HFFc6 (cell line): ENCODE data around the gene MIOX. TPM values are rescaled to one million over a fixed set of nuclear protein-coding genes. Genes with fewer than 3 reads are reported as not detected.
A peak's percentile ranks its signal among the peaks of the same experiment; 100 is the strongest.

Source experiments
- DNase-seq: peaks from one replicate; pipeline ENCODE4 v3.0.0-alpha.2; 2018
- H3K27ac Mint-ChIP-seq: 2 replicates; pipeline ENCODE4 v1.8.0; 2020; ENCODE audit warnings: mild to moderate bottlenecking, mixed read lengths
- H3K27me3 Mint-ChIP-seq: 2 replicates; pipeline ENCODE4 v1.8.0; 2021; ENCODE audit warnings: mild to moderate bottlenecking, moderate library complexity, mixed read lengths; ENCODE audit not compliant: insufficient read depth
- H3K36me3 Mint-ChIP-seq: 2 replicates; pipeline ENCODE4 v1.8.0; 2021; ENCODE audit warnings: low read depth, mixed read lengths
- H3K4me1 Mint-ChIP-seq: 2 replicates; pipeline ENCODE4 v1.8.0; 2020; ENCODE audit warnings: low read depth, mixed read lengths
- H3K4me3 Mint-ChIP-seq: 2 replicates; pipeline ENCODE4 v1.8.0; 2020; ENCODE audit warnings: mild to moderate bottlenecking, moderate library complexity, mixed read lengths
- H3K9me3 Mint-ChIP-seq: 2 replicates; pipeline ENCODE4 v1.8.0; 2020; ENCODE audit warnings: mild to moderate bottlenecking, mixed read lengths
- total RNA-seq, 6 experiments: library from RNA; stranded (reverse); fragmentation: NEBNext Ultra II Directional; extraction: Animal tissue kit (Norgen Biotek cat#: 25700); gene quantifications; 2 replicates in 1 of 6; 3 replicates in 5 of 6; pipeline ENCODE4 v1.2.3, GENCODE V29; 2021
- TF ChIP-seq, protein P1 (sequence below): fragments of 200-600 bp; sonication (generic); IDR thresholded peaks from 2 replicates; pipeline ENCODE4 v1.5.0; 2021; ENCODE audit warnings: antibody characterized with exemption, mild to moderate bottlenecking

MIOX gene
- total RNA-seq, 6 experiments from 2014 or later, result not detected

DNA sequence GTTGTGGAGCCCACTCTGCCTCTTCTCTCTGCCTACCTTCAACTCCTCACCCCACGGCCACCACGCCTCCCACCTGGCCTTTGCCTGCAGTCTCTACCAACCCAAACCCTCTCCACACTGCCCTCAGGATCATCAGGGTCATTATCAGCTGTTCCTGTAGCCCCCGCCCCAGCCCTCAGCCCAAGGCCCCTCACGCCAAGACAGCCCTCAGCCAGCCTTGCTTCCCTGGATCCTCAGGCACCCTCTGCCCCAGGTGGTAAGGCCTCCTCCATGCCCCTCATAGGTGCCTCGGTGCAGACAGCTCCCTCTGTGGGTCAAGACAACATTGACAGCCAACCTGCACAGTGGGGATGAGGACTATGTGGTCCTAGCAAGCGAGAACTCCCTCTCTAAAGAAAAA lies 13.6 kb upstream of the MIOX start:
- Mint-ChIP-seq H3K27ac (peak overlapping the region; percentile 73), H3K9me3 (no peaks in the 10 kb centered on the region), H3K4me3 (peak overlapping the region; percentile 90), H3K36me3 (no peaks in the 10 kb centered on the region), H3K4me1 (peaks cover 38% of the 10 kb centered on the region), H3K27me3 (peaks cover 6% of the 10 kb centered on the region)
- no peak for DNase-seq
- TF ChIP-seq, protein P1, sequence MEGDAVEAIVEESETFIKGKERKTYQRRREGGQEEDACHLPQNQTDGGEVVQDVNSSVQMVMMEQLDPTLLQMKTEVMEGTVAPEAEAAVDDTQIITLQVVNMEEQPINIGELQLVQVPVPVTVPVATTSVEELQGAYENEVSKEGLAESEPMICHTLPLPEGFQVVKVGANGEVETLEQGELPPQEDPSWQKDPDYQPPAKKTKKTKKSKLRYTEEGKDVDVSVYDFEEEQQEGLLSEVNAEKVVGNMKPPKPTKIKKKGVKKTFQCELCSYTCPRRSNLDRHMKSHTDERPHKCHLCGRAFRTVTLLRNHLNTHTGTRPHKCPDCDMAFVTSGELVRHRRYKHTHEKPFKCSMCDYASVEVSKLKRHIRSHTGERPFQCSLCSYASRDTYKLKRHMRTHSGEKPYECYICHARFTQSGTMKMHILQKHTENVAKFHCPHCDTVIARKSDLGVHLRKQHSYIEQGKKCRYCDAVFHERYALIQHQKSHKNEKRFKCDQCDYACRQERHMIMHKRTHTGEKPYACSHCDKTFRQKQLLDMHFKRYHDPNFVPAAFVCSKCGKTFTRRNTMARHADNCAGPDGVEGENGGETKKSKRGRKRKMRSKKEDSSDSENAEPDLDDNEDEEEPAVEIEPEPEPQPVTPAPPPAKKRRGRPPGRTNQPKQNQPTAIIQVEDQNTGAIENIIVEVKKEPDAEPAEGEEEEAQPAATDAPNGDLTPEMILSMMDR, result peak; percentile 59

DNA sequence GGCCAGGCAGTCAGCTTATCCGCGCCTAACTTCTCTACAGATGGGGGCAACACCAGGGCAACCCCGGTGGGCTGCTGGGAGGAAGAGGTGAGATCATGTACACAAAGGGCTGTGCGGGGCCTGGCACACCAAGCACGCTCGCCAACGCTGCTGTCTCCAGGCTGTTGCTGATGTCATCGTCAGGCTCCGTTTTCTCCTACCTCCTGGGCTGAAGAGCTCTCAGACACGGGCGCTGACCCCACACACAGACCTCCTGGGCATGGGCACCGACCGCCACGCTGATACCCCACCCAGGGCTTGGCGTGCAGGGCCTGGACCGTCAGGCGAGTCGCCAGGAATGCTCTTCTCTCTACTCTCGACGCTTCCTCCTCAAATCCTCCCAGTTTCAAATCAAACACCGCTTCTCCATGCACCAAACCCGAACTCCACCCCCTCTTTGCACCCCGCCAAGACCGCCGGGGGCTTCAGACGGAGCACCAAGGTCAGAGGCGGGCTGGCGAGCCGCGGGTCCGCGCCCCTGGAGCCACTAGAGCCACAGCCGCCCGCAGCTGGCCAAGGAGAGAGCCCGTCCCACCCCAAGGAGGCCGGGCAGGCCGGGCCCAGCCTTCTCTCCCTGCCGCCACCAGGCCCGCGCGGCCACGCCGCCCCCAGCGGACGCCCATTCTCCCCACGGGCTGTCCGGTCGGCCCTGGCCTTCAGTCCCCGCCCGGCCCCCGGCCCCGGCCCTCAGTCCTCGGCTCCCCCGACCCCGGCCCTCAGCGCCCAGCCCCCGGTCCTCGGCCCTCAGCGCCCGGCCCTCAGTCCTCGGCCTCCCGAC lies 12.6 kb upstream of the MIOX start:
- Mint-ChIP-seq H3K4me1 (peaks cover 38% of the 10 kb centered on the region), H3K9me3 (no peaks in the 10 kb centered on the region), H3K27ac (peak overlapping the region; percentile 73), H3K4me3 (peak overlapping the region; percentile 90), H3K36me3 (no peaks in the 10 kb centered on the region), H3K27me3 (peaks cover 6% of the 10 kb centered on the region)
- peak; percentile 42 for DNase-seq
- TF ChIP-seq, protein P1, result no peak

DNA sequence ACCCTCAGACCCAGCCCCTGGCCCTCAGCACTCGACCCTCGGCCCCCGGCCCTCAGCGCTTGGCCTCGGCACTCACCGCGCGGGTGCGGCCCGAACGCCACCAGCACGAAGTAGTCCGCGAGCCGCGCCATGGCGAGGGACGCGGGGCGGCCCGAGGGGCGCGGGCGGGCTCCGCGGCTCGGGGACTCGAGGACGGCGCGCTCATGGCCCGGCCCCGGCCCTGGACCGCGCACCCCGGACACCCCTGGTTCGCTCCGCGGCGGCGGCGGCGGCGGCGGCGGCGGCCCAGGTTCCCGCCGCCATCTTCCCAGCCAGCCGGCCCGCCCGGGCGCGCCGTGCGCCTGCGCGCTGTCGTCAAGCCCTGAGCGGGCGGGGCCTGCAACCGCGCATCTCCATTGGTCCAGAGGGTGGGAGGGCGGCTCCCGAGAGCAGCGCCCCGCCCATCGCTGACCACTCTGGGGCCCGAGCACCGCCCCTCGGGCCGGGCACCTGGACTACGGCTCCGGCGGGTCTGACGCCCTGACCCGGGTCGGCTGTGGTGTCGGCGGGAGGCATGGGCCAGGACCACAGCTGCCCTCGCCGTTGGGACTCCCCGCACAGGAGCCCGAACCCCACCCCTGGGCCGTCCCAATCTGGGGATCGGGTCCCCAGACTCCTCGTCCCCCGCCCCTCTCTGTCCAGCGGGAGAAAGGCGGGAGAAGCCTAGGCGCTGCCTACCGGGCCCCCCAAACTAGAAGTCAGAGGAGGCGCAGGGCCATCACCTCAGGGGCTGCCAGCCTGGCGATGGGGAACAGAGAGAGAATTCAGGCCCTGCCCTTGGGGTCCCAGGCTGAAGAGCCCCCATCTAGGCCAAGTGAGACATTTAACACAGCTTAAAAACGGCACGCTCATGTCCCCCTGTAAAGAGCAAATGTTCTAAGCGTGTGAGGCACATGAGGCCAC lies 11.7 kb upstream of the MIOX start, which contains the start of gene SBF1:
Gene SBF1 (minus strand): TSS at position 326 of the 942 bp plus-strand sequence. CDS start 195 bp downstream, at position 131.
- no peaks in the 10 kb centered on the region for H3K36me3 Mint-ChIP-seq
- H3K9me3 Mint-ChIP-seq, result no peaks in the 10 kb centered on the region
- H3K4me1 Mint-ChIP-seq, result peaks cover 38% of the 10 kb centered on the region
- peak; percentile 78 for DNase-seq
- H3K4me3 Mint-ChIP-seq, result peak within 1 kb of the TSS; percentile 90
- TF ChIP-seq, protein P1, result no peak
- peak within 1 kb of the TSS; percentile 73 for H3K27ac Mint-ChIP-seq
- H3K27me3 Mint-ChIP-seq, result peaks cover 6% of the 10 kb centered on the region

DNA sequence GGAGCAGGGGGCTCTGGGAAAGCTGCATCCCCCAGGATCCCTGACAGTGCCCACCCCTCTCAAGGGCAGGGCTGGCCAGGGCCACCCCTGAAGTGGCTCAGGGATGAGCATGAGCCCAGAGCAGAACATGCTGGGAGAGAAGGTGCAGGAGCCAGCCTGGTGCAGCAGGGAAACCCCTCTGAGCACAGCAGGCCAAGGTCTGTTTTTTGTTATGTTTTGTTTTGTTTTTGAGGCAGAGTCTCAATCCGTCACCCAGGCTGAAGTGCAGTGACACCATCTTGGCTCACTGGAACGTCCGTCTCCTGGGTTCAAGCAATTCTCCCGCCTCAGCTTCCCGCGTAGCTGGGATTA lies 11.0 kb upstream of the MIOX start:
- TF ChIP-seq, protein P1, result no peak

DNA sequence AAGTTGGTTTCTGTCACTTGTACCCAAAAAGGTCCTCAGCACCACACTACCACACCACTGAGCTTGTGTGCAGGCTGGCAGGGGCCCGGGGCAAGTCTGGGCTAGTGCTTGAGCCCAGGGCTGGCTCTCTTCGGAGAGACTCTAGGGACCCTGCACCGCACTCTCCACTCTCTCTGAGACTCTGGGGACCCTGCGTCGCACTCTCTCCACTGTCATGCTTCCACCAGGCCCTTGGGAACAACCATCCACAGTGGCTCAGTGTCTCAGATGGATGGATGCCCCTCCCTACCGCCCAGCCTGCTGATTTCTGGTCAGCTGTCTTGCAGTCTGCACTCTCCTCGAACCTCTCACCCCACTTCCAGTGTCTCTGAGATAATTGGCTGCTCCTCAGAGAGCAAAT lies 9.8 kb upstream of the MIOX start:
- DNase-seq, result no peak
- peaks cover 11% of the 10 kb centered on the region for H3K27me3 Mint-ChIP-seq
- H3K36me3 Mint-ChIP-seq, result no peaks in the 10 kb centered on the region
- no peaks in the 10 kb centered on the region for H3K9me3 Mint-ChIP-seq
- H3K4me1 Mint-ChIP-seq, result peaks cover 26% of the 10 kb centered on the region
- H3K27ac Mint-ChIP-seq, result no peak overlapping the region
- TF ChIP-seq, protein P1, result no peak
- no peak overlapping the region; the same call in 1 of the 2 replicates for H3K4me3 Mint-ChIP-seq

More for the DNA sequence above, 11.0 kb upstream of the MIOX start:
- Mint-ChIP-seq H3K4me3 (peak overlapping the region; percentile 64), H3K27ac (no peak overlapping the region), H3K27me3 (peaks cover 10% of the 10 kb centered on the region), H3K36me3 (no peaks in the 10 kb centered on the region), H3K9me3 (no peaks in the 10 kb centered on the region), H3K4me1 (peaks cover 31% of the 10 kb centered on the region)
- DNase-seq, result no peak
